ENCODE measurements around the gene PDE6H. TPM values are rescaled to one million over a fixed set of nuclear protein-coding genes. Genes with fewer than 3 reads are reported as not detected.
A peak's percentile ranks its signal among the peaks of the same experiment; 100 is the strongest.

The PDE6H gene
- not detected for polyA plus RNA-seq

DNA sequence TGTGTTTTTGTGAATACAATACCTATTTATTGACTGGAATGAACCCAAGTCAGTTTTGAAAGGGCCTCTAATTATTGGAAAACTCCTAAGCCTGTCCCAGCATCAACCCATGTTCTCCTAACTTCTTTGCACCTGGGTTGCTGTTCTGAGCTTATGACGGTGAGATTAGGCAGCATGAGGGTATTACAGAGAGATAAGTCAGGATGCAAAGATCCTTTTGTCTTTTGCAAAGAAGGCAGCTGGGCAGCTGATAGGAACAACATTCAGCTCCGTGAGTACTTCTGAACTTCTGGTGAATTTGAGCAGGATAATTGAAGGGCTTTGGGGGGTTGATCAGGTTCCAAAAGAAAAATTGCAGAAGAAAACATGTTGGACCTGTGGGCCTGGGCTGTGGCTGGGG is at the start of gene PDE6H:
Gene PDE6H (plus strand): TSS at position 227 of the 400 bp plus-strand sequence. CDS start 4,971 bp downstream, outside the sequence.
- no peaks in the 10 kb centered on the region for H3K4me1 ChIP-seq (ENCODE audit: control insufficient read depth in 2 of 2, insufficient read depth in 2 of 2, low read length in 1 of 2)
- H3K36me3 ChIP-seq (ENCODE audit: control insufficient read depth in 2 of 2, insufficient read depth in 2 of 2, low read length in 1 of 2): no peaks in the 10 kb centered on the region
- H3K27me3 ChIP-seq (ENCODE audit: control insufficient read depth in 1 of 2, insufficient read depth in 2 of 2, low read length in 2 of 2): no peaks in the 10 kb centered on the region
- WGBS, 2 donors: 89% methylated on average over 2 of the region's 2 CpGs
- no peaks in the 10 kb centered on the region for H3K9me3 ChIP-seq (ENCODE audit: control insufficient read depth in 2 of 2, insufficient read depth in 1 of 2, low read depth in 1 of 2, low read length in 1 of 2)
- no peak within 1 kb of the TSS for H3K27ac ChIP-seq (ENCODE audit: low read depth in 2 of 2, low read length in 1 of 2)
- no peak within 1 kb of the TSS for H3K4me3 ChIP-seq (ENCODE audit: low read depth in 1 of 2, low read length in 2 of 2)

DNA sequence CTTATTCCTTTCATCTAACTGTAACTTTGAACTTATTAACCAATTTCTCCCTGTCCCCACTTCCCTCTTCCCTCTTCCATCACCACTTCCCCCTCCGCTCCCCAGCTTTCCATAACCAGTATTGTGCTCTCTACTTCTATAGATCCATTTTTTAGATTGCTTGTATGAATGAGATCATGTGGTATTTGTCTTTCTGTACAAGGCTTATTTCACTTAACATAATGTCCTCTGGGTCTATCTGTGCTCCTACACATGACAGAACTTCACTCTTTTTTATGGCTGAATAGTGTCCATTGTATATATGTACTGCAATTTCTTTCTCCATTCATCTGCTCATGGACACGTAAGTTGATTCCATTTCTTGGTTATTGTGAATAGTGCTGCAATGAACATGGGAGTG is 48.9 kb upstream of the PDE6H start:
- 91 to 92% methylated on average over 2 of the region's 2 CpGs for WGBS, 2 donors

DNA sequence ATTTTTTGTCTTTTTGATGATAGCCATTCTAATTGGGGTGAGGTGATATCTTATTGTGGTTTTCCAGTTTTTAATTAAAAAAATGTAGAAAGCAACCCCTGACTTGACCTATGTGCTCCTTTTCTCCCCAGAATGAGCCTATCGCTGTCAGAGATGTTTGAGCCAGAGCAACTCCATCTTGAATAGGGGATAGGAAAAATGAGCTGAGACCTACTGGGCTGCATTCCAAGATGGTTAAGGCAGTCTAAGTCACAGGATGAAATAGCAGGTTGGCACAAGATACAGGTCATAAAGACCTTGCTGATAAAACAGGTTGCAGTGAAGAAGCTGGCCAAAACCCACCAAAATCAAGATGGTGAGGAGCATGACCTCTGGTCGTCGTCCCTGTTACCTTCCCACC is 48.3 kb upstream of the PDE6H start:
- no peak overlapping the region for H3K27ac ChIP-seq (ENCODE audit: low read depth in 2 of 2, low read length in 1 of 2)
- no peaks in the 10 kb centered on the region for H3K9me3 ChIP-seq (ENCODE audit: control insufficient read depth in 2 of 2, insufficient read depth in 1 of 2, low read depth in 1 of 2, low read length in 1 of 2)
- no peaks in the 10 kb centered on the region for H3K36me3 ChIP-seq (ENCODE audit: control insufficient read depth in 2 of 2, insufficient read depth in 2 of 2, low read length in 1 of 2)
- H3K4me1 ChIP-seq (ENCODE audit: control insufficient read depth in 2 of 2, insufficient read depth in 2 of 2, low read length in 1 of 2): no peaks in the 10 kb centered on the region
- no peaks in the 10 kb centered on the region for H3K27me3 ChIP-seq (ENCODE audit: control insufficient read depth in 1 of 2, insufficient read depth in 2 of 2, low read length in 2 of 2)
- H3K4me3 ChIP-seq (ENCODE audit: low read depth in 1 of 2, low read length in 2 of 2): no peak overlapping the region
- WGBS, 2 donors: 88 to 97% methylated on average over 3 of the region's 3 CpGs

More for the DNA sequence above, 48.9 kb upstream of the PDE6H start:
- Histone ChIP-seq H3K4me3 (ENCODE audit: low read depth in 1 of 2, low read length in 2 of 2) (no peak overlapping the region), H3K9me3 (ENCODE audit: control insufficient read depth in 2 of 2, insufficient read depth in 1 of 2, low read depth in 1 of 2, low read length in 1 of 2) (no peaks in the 10 kb centered on the region), H3K36me3 (ENCODE audit: control insufficient read depth in 2 of 2, insufficient read depth in 2 of 2, low read length in 1 of 2) (no peaks in the 10 kb centered on the region), H3K27me3 (ENCODE audit: control insufficient read depth in 1 of 2, insufficient read depth in 2 of 2, low read length in 2 of 2) (no peaks in the 10 kb centered on the region), H3K27ac (ENCODE audit: low read depth in 2 of 2, low read length in 1 of 2) (no peak overlapping the region), H3K4me1 (ENCODE audit: control insufficient read depth in 2 of 2, insufficient read depth in 2 of 2, low read length in 1 of 2) (no peaks in the 10 kb centered on the region)

- no peak overlapping the region for H3K4me3 ChIP-seq (ENCODE audit: low read depth in 1 of 2, low read length in 2 of 2)
- H3K4me1 ChIP-seq (ENCODE audit: control insufficient read depth in 2 of 2, insufficient read depth in 2 of 2, low read length in 1 of 2): no peaks in the 10 kb centered on the region
- no peaks in the 10 kb centered on the region for H3K9me3 ChIP-seq (ENCODE audit: control insufficient read depth in 2 of 2, insufficient read depth in 1 of 2, low read depth in 1 of 2, low read length in 1 of 2)
- WGBS, 2 donors: 94 to 95% methylated on average over 3 of the region's 3 CpGs
- H3K27ac ChIP-seq (ENCODE audit: low read depth in 2 of 2, low read length in 1 of 2): no peak overlapping the region
- no peaks in the 10 kb centered on the region for H3K36me3 ChIP-seq (ENCODE audit: control insufficient read depth in 2 of 2, insufficient read depth in 2 of 2, low read length in 1 of 2)
- H3K27me3 ChIP-seq (ENCODE audit: control insufficient read depth in 1 of 2, insufficient read depth in 2 of 2, low read length in 2 of 2): no peaks in the 10 kb centered on the region
Observed at GRCh38 chr12:14927267-14927666, 45.6 kb upstream of the PDE6H start.

- H3K9me3 ChIP-seq (ENCODE audit: control insufficient read depth in 2 of 2, insufficient read depth in 1 of 2, low read depth in 1 of 2, low read length in 1 of 2): no peaks in the 10 kb centered on the region
- peak overlapping the region in 1 of 2 donors; percentile 13 for H3K27ac ChIP-seq (ENCODE audit: low read depth in 2 of 2, low read length in 1 of 2)
- no peaks in the 10 kb centered on the region for H3K36me3 ChIP-seq (ENCODE audit: control insufficient read depth in 2 of 2, insufficient read depth in 2 of 2, low read length in 1 of 2)
- H3K27me3 ChIP-seq (ENCODE audit: control insufficient read depth in 1 of 2, insufficient read depth in 2 of 2, low read length in 2 of 2): no peaks in the 10 kb centered on the region
- peak overlapping the region in 1 of 2 donors; percentile 26 for H3K4me3 ChIP-seq (ENCODE audit: low read depth in 1 of 2, low read length in 2 of 2)
- 20 to 30% methylated on average over 4 of the region's 4 CpGs for WGBS, 2 donors
- H3K4me1 ChIP-seq (ENCODE audit: control insufficient read depth in 2 of 2, insufficient read depth in 2 of 2, low read length in 1 of 2): no peaks in the 10 kb centered on the region
Observed at GRCh38 chr12:14928931-14929330, 43.9 kb upstream of the PDE6H start.

GRCh38 chr12:14930299-14930698 is 42.5 kb upstream of the PDE6H start:
- no peaks in the 10 kb centered on the region for H3K4me1 ChIP-seq (ENCODE audit: control insufficient read depth in 2 of 2, insufficient read depth in 2 of 2, low read length in 1 of 2)
- no peaks in the 10 kb centered on the region for H3K9me3 ChIP-seq (ENCODE audit: control insufficient read depth in 2 of 2, insufficient read depth in 1 of 2, low read depth in 1 of 2, low read length in 1 of 2)
- no peaks in the 10 kb centered on the region for H3K36me3 ChIP-seq (ENCODE audit: control insufficient read depth in 2 of 2, insufficient read depth in 2 of 2, low read length in 1 of 2)
- no peak overlapping the region for H3K4me3 ChIP-seq (ENCODE audit: low read depth in 1 of 2, low read length in 2 of 2)
- no peak overlapping the region for H3K27ac ChIP-seq (ENCODE audit: low read depth in 2 of 2, low read length in 1 of 2)
- no peaks in the 10 kb centered on the region for H3K27me3 ChIP-seq (ENCODE audit: control insufficient read depth in 1 of 2, insufficient read depth in 2 of 2, low read length in 2 of 2)

DNA sequence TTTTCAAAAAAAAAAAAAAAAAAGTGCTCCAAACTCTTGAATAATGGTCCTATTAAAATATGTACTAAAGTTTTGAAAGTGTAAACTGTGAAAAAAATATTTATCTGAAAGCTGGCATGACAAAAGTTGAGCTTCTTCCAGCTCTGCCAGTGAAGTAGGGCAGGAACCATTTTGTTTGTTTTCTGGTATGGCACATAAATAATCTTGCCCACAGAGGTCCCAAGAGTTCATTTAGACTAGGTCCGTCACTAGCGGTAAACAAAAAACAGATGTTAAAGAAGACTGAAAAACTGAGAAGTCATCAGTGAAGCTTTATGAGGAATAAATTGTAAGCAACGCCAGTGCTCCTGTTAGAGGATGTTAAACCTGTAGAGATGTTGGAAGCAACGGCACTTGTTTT is 41.5 kb upstream of the PDE6H start:
- Histone ChIP-seq H3K27me3 (ENCODE audit: control insufficient read depth in 1 of 2, insufficient read depth in 2 of 2, low read length in 2 of 2) (no peaks in the 10 kb centered on the region), H3K36me3 (ENCODE audit: control insufficient read depth in 2 of 2, insufficient read depth in 2 of 2, low read length in 1 of 2) (no peaks in the 10 kb centered on the region), H3K9me3 (ENCODE audit: control insufficient read depth in 2 of 2, insufficient read depth in 1 of 2, low read depth in 1 of 2, low read length in 1 of 2) (no peaks in the 10 kb centered on the region), H3K4me3 (ENCODE audit: low read depth in 1 of 2, low read length in 2 of 2) (no peak overlapping the region), H3K4me1 (ENCODE audit: control insufficient read depth in 2 of 2, insufficient read depth in 2 of 2, low read length in 1 of 2) (no peaks in the 10 kb centered on the region), H3K27ac (ENCODE audit: low read depth in 2 of 2, low read length in 1 of 2) (no peak overlapping the region)
- 80 to 83% methylated on average over 4 of the region's 4 CpGs for WGBS, 2 donors

DNA sequence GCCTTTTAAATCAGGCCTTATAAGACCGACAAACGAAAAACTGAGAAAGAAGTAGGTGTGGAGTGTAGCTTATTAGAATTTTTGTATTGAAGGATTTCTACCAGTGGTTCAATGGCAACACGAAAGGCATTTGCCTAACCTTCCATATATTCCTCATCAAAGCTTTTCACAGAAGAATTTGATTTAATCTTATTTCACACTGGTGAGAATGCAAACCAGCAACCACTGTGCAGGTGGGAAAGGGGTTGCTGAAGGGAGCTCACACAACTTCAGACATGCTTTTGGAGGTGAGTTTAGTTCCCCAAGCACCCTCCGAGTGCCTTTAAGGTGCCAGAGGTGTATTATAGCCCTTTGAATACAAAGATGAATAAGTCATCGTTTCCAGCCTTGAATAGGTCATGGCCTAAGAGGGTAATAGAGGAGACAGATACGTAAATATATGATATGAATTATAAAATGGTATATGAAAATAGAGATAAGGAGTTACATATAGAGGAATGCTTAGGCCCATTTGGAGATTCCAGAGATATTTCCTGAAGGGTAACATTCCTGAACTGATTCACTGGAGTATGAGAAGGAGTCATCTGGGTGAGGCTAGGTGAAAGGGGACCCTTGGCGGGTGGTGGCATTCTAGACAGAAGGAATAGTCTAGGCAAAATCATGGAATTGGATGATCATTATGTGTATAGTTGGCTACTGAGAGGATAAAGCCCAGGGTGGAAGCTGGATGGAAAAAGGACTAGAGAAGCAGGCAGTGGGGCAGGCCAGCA is 40.9 kb upstream of the PDE6H start:
- Histone ChIP-seq H3K36me3 (ENCODE audit: control insufficient read depth in 2 of 2, insufficient read depth in 2 of 2, low read length in 1 of 2) (no peaks in the 10 kb centered on the region), H3K27ac (ENCODE audit: low read depth in 2 of 2, low read length in 1 of 2) (no peak overlapping the region), H3K4me1 (ENCODE audit: control insufficient read depth in 2 of 2, insufficient read depth in 2 of 2, low read length in 1 of 2) (no peaks in the 10 kb centered on the region), H3K27me3 (ENCODE audit: control insufficient read depth in 1 of 2, insufficient read depth in 2 of 2, low read length in 2 of 2) (no peaks in the 10 kb centered on the region), H3K9me3 (ENCODE audit: control insufficient read depth in 2 of 2, insufficient read depth in 1 of 2, low read depth in 1 of 2, low read length in 1 of 2) (no peaks in the 10 kb centered on the region), H3K4me3 (ENCODE audit: low read depth in 1 of 2, low read length in 2 of 2) (no peak overlapping the region)
- WGBS, 2 donors: 89 to 95% methylated on average over 7 of the region's 7 CpGs

GRCh38 chr12:14934511-14934910 is 38.3 kb upstream of the PDE6H start:
- no peaks in the 10 kb centered on the region for H3K4me1 ChIP-seq (ENCODE audit: control insufficient read depth in 2 of 2, insufficient read depth in 2 of 2, low read length in 1 of 2)
- 85 to 94% methylated on average over 2 of the region's 2 CpGs for WGBS, 2 donors
- H3K27ac ChIP-seq (ENCODE audit: low read depth in 2 of 2, low read length in 1 of 2): no peak overlapping the region

GRCh38 chr12:14935031-14935430 is 37.8 kb upstream of the PDE6H start:
- H3K27ac ChIP-seq (ENCODE audit: low read depth in 2 of 2, low read length in 1 of 2): no peak overlapping the region
- WGBS, 2 donors: 53 to 70% methylated on average over 4 of the region's 4 CpGs
- H3K9me3 ChIP-seq (ENCODE audit: control insufficient read depth in 2 of 2, insufficient read depth in 1 of 2, low read depth in 1 of 2, low read length in 1 of 2): no peaks in the 10 kb centered on the region
- no peaks in the 10 kb centered on the region for H3K4me1 ChIP-seq (ENCODE audit: control insufficient read depth in 2 of 2, insufficient read depth in 2 of 2, low read length in 1 of 2)
- H3K27me3 ChIP-seq (ENCODE audit: control insufficient read depth in 1 of 2, insufficient read depth in 2 of 2, low read length in 2 of 2): no peaks in the 10 kb centered on the region
- no peaks in the 10 kb centered on the region for H3K36me3 ChIP-seq (ENCODE audit: control insufficient read depth in 2 of 2, insufficient read depth in 2 of 2, low read length in 1 of 2)
- H3K4me3 ChIP-seq (ENCODE audit: low read depth in 1 of 2, low read length in 2 of 2): no peak overlapping the region

More at GRCh38 chr12:14934511-14934910, 38.3 kb upstream of the PDE6H start:
- Histone ChIP-seq H3K4me3 (ENCODE audit: low read depth in 1 of 2, low read length in 2 of 2) (no peak overlapping the region), H3K9me3 (ENCODE audit: control insufficient read depth in 2 of 2, insufficient read depth in 1 of 2, low read depth in 1 of 2, low read length in 1 of 2) (no peaks in the 10 kb centered on the region), H3K27me3 (ENCODE audit: control insufficient read depth in 1 of 2, insufficient read depth in 2 of 2, low read length in 2 of 2) (no peaks in the 10 kb centered on the region), H3K36me3 (ENCODE audit: control insufficient read depth in 2 of 2, insufficient read depth in 2 of 2, low read length in 1 of 2) (no peaks in the 10 kb centered on the region)
